DMS114 treated with DMSO at 0.1 percent for 48 hours (cell line): ENCODE results near the gene RBM18.

Experiments used
- DNase-seq: peaks from one replicate; lab custom pipeline; 2025; ENCODE audit not compliant: unreplicated experiment; lab: John Stamatoyannopoulos, UW

Gene RBM18

DNA sequence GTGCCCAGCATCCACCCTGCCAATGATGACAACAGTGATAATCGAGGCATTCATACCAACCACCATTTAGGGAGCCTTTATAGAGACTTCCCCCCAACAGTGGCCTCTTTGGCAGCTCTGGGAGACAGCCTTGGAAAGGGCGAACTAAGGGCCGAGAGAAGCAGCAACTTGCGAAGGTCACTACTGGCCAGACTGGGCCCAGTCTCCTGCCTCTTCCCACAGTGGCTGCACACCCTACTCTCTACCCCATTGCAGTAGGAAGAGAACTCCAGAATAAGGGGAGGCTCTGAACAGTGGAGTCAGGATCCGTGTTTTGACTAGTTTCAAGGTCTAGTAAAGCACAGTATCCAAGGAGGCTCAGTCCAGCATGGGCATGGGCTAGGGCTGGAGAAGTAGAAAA, 41.2 kb downstream of the RBM18 start:
- DNase-seq: no peak

DNA sequence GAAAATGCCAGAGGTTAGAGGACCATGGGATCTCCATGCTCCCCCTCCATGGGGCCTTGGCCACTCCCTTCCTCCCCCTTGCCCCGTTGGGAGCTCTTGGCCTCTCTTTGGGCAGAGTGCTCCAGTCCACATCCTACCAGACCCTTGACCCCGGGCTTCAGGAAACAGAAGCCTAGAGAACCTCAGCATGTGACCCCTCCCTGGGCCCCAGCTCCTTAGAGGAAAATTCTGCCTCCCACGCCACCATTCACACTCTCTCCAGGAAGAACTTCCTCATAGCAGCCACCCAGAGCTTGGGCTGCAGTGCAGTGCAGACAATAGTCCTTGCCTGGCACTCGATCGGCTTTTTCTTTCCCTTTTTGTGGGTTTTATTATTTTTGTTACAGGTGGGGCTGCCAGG, 41.8 kb downstream of the RBM18 start:
- DNase-seq: no peak

DNA sequence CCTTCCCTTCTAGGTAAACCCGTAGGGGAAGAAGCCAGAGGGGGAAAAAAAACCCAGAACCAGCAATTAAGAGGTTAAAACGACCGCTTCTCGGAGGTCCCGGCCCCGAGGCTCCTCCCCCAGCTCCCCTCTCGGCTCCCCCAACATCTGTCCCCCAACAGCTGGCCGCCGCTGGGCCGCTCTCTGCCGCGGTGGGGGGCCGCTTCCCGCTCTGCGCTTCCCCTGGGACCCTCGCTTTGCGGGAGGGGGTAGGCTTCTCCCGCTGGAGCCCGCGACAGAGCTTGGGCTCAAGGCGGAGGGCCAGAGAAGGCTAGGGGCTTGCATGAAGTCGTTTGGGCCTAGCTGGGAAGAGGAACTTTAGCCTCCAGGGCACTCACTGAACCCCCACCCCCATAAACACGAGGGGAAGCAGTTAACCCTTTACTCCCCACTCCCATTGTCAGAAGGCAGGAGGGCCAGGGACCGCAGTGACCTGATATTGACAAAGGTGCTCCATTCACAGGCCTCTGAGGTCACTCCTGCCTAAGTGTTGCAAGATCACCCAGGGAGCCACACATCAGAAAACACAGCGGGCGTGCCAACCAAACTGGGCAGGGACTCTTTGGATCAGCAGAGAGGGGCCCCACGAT, 43.3 kb downstream of the RBM18 start:
- no peak for DNase-seq

DNA sequence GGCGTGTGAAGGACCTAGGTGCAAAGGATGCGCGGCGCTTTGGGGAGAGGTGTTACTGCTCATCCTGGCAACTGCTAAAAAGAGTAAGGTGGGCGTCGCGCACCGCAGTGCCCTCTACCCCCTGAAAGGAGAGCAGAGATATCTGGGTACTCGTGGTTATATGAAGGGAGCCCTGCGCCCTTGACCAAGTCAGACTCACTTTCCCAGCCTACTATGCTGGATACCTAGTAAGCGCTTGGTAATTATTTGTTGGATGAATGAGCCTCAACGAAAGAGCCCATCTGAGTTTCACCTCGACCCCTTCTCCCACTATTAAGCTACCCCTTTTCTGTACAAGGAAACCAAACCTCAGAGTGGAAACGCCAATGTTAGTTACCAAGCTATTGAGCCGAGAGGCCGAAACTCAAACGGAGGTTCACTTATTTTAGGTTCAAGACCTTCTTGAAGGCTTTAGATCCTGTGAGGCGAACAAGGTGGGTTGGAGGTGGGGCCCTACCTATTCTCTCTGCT, 43.9 kb downstream of the RBM18 start:
- DNase-seq: no peak

DNA sequence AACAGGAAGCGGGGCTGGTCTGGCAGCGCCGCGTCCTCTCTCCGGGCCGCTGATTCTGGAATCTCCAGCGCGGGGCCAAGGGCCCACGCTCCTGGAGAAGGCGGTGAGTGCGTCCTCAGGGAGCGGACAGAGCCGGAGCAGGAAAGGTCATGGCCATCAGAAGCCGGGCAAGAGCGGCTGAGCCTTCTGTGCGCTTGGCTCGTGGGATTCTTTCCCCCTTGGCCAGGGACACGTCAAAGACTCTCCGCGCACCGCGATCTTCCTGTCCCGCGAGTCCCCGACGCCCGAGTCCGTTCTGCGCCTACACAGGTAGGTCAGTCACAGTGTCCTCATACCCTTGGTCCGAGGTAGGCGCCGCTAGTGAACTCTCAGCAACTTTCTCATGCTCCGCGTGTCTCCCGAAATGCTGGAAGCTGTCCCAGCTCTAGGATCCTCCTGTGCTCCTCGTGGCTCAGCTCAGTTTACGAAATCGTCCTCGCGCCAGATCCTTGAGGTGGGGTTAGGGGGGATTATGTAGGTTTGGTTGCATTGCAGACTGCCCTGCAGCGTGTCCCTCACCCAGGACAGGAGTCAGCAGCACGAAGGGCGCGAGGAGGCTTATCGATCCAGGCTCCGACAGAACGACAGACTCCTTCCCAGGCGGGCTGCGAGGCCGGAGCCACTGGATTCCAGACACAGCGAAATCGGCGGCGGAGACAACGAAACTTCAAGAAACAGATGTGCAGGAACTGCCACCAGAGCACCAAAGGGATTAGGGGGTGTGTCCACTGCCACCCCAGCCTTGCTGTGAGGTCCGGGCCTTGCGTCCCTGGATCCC, 44.6 kb downstream of the RBM18 start:
- no peak for DNase-seq

DNA sequence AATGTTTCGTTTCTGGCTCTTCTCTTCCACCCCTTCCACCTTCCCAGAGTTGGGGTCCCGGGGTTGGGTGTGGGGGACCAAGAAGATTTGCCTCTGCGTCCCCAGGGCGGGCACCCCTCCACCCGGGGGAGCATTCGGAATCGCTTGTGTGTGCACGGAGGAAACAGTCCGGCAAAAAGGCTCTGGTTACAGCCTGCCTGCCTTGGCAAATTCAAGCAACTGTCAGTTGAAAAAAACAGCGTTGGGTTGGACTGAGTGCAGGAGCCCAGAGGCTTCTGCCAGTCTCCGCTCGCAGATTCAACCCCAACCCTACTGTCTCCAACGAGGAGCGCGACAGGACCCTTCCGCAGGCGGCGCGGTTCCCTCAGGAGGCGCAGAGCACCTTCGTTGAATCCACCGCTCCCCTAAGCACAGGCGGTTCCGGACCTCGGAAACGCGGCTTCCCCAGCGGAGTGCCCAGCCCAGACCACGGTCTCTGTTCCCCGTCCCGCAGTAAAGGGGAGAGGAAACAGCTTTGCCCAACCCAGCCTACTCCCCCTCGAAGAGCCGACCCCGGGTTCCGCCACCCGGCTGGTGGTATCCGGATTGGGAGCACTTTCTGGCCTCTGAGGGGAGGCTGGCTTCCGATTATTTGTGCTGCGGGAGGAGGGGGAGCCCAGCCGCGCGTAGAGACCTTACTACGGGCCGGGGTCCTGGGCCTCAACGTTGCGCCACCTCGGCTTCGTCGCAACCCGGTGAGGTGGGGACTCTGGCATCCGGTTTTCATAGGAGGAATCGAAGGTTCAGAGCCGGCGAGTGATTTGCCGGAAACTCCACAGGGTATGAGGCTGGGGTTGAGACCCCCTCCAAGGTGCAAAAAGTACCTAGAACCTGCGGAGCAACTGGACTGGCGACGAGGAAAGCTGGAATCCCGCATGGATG, 45.4 kb downstream of the RBM18 start:
- no peak for DNase-seq

DNA sequence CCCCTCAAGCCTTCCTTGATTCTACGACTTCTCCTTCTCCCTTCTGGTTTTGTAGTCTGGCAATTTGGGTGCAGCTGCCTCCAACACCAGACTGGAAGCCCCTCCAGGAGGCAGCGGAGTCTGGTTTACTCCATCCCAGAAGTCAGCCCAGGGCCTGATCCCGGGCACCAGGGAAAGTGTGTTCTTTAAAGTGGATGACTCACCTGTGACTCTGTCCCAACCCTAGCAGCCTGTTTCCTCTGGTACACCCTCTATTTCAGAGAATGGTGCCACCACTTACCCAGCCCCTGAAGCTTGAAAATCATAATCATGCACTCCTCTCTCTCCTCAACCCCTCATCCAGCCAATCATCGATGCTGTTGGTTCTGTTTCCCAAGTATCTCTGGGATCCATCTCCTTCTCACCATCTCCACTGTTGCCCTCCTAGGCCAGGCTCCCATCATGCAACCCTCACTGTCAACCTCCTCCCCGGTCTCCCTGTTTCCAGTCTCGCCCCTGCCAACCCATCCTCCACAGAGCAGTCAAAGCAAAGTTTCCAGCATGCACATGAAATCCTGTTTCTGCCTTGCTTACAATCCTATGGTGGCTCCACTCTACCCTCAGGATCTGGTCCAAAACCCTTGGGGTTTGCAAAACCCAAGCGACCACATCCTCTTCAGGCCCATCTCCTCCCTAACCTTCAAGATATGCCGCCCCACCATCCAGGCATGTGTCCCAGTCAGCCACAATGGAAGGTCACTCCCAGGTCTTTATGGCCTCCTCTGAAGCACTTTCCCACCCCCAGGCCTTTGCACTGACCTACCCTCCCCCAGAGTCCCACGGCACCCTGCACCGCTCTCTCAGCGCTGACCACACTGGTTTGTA, 46.3 kb downstream of the RBM18 start:
- no peak for DNase-seq

DNA sequence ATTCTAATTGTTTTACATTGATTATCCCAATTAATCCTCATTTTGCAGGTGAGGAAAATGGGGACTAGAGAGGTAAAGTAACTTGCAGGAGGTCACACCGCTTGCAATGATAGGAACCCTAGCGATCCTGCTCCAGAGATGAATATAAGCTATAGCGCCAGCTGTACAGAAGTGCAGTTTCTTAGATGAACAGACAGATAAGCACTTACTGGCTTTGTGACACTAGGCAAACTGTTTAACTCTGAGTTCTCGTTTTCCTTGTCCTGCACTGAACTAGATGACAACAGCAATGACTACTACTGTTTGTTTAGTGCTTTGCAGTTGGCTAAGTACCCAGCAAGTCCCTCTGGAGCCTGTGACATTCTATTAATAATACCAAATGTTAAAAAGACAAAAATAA, 47.0 kb downstream of the RBM18 start:
- DNase-seq: no peak

DNA sequence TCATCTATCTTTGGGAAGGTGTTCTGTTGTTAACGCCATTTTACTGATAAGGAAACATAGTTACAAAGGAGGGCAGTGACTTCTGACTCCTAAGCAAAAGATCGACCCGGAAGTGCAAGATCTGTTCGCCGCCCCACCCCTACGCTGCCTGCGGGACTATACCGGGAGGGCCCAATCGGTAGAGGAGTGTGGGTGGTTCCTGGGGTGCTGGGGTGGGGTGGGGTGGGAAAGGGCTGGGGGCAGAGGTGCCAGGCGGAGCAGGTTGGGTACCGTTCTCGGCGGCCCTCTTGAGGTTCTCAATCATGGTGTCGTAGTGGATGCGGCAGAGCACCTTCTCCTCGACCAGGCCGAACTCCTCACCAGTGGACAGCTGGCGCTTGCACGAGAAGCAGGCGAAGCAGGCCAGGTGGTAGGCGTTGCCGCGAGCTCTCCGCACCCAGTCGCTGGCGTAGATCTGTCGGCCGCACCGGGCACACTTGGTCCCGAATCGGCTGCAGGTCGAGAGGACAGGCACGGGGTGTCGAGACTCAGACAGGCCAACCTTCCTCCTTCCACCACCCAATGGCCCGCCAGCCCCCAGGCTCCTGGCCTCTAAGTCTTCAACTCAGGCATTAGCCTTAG, 47.7 kb downstream of the RBM18 start:
- DNase-seq: no peak

DNA sequence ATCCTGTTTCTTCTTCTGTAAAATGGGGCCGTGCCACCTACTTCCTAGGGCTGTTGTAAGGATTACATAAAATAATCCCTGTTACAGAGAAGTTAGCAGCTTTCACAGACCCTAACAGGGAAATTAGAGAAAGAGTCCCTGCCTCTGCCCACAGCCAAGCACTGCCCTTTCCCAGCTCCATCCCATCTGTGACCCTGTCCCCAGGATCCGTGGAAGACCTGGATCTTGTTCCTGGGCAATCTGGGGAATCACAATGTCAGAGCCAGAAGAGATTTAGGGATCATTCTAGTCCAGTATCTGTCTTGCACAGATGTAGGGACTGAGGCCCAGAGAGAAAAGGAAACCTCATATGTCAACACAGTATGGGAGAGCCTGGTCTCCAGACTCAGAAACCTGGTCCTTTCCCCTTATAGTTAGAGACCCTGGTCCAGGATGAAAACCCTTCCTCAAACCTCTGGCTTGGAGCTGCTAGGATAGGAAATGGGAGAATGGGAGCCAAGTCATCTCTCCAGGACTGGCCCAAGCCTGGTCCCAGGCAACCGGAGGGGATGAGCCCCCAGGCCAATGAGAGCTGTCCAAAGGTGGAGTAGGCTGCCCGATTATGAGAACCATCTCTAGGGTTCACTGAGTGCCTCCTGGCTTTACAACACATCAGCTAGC, 48.4 kb downstream of the RBM18 start:
- no peak for DNase-seq

DNA sequence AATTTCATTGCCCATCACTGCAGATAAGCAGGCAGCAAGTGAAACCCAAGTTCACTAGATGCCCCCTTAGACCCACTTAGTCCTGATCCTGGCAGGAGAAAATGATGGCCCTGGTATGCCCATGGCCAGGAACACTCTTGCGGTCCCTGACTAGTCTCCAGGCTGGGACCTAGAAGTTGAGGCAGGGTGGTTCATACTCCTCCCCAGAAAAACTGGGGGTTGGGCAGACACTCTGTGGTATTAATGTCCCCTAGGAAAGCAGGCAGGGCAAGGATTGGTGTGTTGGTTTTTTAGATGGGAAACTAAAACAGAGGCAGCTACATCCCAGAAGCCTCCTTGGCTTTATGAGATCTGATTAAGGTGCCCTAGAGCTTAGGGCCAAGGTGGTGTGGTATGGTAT, 49.0 kb downstream of the RBM18 start:
- DNase-seq: no peak

DNA sequence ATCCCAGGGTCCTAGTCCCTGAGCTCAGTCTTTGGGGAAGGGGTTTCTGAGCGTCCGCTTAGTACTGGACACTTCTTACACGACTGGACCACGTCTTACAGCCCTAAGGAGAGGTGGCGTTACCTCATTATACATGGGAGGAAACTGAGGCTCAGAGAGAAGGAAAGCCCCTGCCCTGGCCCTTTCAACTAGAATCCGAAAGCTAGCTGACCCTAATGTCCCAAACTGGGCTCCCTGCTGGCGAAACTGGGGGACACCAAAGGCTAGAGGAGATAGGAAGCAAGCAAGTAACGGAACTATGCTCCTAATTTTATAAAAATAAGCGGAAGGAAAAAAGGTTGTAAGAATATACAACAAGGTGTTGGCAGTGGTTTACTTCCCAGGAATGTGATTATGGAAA, 50.1 kb downstream of the RBM18 start:
- DNase-seq: no peak

DNA sequence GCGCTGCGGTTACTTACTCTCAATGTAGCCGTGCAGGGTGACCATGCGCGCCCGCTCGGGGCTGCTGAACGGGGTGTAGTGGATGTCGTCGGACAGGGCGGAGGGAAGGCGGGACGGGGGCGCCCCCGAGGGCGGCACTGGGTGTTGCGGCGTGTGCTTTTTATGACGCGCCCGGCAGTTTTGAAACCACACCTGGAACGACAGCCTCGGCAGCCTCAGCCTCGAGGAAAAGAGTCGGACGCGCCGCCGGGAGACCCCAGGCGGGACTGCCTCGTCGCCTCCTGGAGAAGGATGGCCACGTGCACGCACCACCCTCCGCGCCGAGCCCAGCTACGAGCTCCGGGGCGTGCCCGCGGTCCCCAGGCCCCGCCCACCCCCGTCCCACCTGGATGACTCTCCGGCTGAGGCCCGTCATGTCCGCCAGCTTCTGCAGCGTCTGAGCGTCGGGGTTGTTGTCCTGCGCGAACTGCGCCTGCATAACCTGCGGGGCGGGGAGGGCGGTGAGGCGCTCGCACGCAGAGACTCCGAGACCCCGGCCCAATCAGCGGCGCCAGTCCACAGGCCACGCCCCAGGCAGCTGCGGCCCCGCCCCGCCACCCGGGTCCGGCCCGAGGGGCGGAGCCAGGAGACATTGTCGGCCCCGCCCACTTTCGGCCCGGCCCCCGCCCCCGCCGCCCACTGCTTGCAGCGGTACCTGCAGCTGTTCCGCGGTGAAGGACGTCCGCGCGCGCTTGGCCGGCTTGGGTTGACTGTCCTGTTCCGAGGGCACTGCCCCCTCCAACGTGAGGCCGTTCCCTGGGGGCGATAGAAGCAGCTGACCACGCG, 50.8 kb downstream of the RBM18 start:
- DNase-seq: peak; percentile 34

DNA sequence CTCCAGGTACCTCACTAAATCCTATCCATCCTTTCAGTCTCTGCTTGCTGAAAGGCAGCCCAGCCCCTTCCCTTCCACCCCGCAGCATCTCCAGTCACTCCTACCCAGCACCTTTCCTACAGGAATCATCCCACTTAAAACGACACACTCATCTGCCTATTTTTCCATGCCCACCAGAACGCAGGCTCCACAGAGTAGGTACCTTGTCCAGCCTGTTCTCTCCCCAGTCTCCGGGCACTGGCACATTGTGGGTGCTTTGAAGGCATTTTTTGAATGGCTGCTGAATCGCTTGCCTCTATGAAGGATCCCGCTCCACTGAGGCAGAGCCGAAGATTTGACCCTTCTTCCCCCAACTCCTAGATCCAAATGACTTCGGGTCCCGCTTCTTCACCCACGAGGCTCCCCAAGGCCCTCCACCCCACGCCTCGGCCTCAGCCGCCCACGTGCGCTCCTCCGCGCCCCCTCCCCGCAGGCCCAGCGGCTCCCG, 51.5 kb downstream of the RBM18 start:
- no peak for DNase-seq

DNA sequence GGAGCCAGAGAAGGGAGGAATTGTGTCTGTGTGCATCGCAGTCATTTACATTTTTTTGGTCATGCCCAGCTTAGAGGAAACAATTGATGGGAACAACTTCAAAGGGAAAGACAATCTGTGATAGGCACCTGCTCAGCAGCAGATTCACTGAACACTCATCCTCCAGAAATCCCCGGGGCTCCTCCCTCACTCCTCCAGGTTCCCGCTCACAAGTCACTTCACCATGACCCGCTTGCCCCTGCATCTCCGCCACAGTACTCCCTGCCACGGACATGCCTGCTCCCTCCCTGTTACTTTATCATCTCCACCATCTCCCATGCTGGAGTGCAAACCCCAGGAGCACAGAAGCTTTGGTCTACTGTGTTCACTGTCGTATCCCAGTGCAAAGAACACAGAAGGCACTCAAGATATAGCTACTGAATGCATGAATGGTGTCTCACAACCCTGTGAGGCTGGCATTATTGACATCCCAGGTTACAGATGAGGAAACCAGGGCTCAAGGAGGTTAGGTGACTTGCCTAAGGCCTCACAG, 52.1 kb downstream of the RBM18 start:
- no peak for DNase-seq

DNA sequence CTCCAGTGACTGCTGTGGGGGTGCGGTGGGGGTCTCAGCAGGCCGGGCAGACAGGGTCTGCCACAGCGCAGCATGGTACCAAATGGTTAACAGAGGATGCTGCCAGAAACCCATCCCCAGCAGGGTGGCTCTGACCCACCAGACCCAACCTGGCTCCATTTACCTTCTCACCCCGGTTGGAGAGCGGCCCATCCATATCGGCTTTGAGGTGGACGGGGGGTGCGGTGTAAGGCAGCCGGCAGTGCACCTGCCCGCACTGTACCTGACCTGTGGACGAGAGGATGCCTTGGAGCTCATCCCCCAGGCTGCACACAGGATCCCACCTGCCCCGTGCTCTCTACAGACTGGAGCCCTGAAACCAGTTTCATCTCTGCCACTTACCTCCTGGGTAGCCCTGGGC, 55.2 kb downstream of the RBM18 start:
- no peak for DNase-seq

DNA sequence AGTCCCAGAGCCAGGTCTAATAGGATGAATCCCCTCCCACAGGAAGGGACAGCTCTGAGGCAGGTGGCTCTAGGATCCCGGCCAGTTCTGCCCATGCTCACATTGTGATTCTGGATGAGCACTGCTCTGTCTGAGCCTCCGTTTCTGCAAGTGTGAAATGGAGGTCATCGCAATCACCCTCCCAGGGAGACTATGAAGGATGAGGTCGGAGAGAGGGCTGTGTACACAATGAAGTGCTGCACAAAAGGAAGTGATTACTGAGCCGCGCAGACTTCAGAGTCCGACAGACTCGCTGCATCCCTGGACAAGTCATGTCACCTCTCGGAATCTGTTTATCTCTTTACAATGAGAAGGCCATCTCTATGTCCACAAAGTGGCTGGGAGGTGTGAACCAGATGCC, 57.5 kb downstream of the RBM18 start:
- no peak for DNase-seq
